ENCODE results near the gene MOSPD3. TPM values are rescaled to one million over a fixed set of nuclear protein-coding genes. Genes with fewer than 3 reads are reported as not detected.

MOSPD3 gene
- polyA plus RNA-seq, 4 donors, result 26.5 to 35.2 (median 28.1) TPM

- no peak for DNase-seq (ENCODE audit: low read depth in 4 of 4, low spot score in 3 of 4)
Measured at GRCh38 chr7:100621554-100621953, 9.2 kb downstream of the MOSPD3 start.

- DNase-seq (ENCODE audit: low read depth in 4 of 4, low spot score in 3 of 4), result no peak
Measured at GRCh38 chr7:100623951-100624824, 11.8 kb downstream of the MOSPD3 start.

GRCh38 chr7:100626055-100626454, 13.7 kb downstream of the MOSPD3 start:
- DNase-seq (ENCODE audit: low read depth in 4 of 4, low spot score in 3 of 4), result no peak

- no peak for DNase-seq (ENCODE audit: low read depth in 4 of 4, low spot score in 3 of 4)
Measured at GRCh38 chr7:100626530-100627237, 14.3 kb downstream of the MOSPD3 start.

GRCh38 chr7:100627238-100627549, 14.9 kb downstream of the MOSPD3 start:
- DNase-seq (ENCODE audit: low read depth in 4 of 4, low spot score in 3 of 4), result no peak

GRCh38 chr7:100629117-100629716, 16.9 kb downstream of the MOSPD3 start:
- DNase-seq (ENCODE audit: low read depth in 4 of 4, low spot score in 3 of 4), result no peak

GRCh38 chr7:100630066-100630465, 17.7 kb downstream of the MOSPD3 start:
- no peak for DNase-seq (ENCODE audit: low read depth in 4 of 4, low spot score in 3 of 4)

GRCh38 chr7:100632951-100633717, 20.8 kb downstream of the MOSPD3 start:
- no peak for DNase-seq (ENCODE audit: low read depth in 4 of 4, low spot score in 3 of 4)

GRCh38 chr7:100639995-100640516, 27.7 kb downstream of the MOSPD3 start:
- no peak for DNase-seq (ENCODE audit: low read depth in 4 of 4, low spot score in 3 of 4)

- no peak for DNase-seq (ENCODE audit: low read depth in 4 of 4, low spot score in 3 of 4)
Measured at GRCh38 chr7:100640517-100641440, 28.4 kb downstream of the MOSPD3 start.

- DNase-seq (ENCODE audit: low read depth in 4 of 4, low spot score in 3 of 4), result no peak
Measured at GRCh38 chr7:100641463-100641859, 29.1 kb downstream of the MOSPD3 start, which contains the start of gene TFR2. Gene TFR2 (minus strand): TSS chr7:100641552. CDS start chr7:100641509, 43 bp downstream.

- no peak for DNase-seq (ENCODE audit: low read depth in 4 of 4, low spot score in 3 of 4)
Measured at GRCh38 chr7:100641860-100642533, 29.7 kb downstream of the MOSPD3 start.

GRCh38 chr7:100642534-100642907, 30.2 kb downstream of the MOSPD3 start:
- no peak for DNase-seq (ENCODE audit: low read depth in 4 of 4, low spot score in 3 of 4)

- no peak for DNase-seq (ENCODE audit: low read depth in 4 of 4, low spot score in 3 of 4)
Measured at GRCh38 chr7:100649826-100650565, 37.7 kb downstream of the MOSPD3 start.

GRCh38 chr7:100654908-100655831, 42.8 kb downstream of the MOSPD3 start:
- DNase-seq (ENCODE audit: low read depth in 4 of 4, low spot score in 3 of 4), result no peak

- DNase-seq (ENCODE audit: low read depth in 4 of 4, low spot score in 3 of 4), result peak in 1 of 4 donors; percentile 53
Measured at GRCh38 chr7:100655908-100656674, 43.8 kb downstream of the MOSPD3 start, which contains the start of gene ACTL6B. Gene ACTL6B (minus strand): TSS chr7:100656448. CDS start chr7:100656354, 94 bp downstream.
